Tibial artery (tissue), 4 donors: ENCODE measurements around the gene CRPPA.
"Not testable (repeated sequence)": the region's sequence is repeated elsewhere in the genome, so short reads cannot be mapped to it uniquely, and the experiment has no call there.

Source experiments
- DNase-seq, 2 donors: peaks; one replicate each; pipeline ENCODE4 v3.0.0-alpha.2; 2019
- H3K27ac ChIP-seq, 2 donors: fragments of 200-600 bp; sonication (generic) in 1 of 2; 1 replicate in 1 of 2; 2 replicates in 1 of 2; pipeline ENCODE4 v1.5.1; 2018 to 2019; ENCODE audit warnings: mild to moderate bottlenecking in 1 of 2
- H3K27me3 ChIP-seq, 2 donors: fragments of 200-600 bp; sonication (generic) in 1 of 2; one replicate each; pipeline versions ENCODE4 v1.5.1 to v1.6.0; 2016 to 2019
- H3K36me3 ChIP-seq, 3 donors: fragments of 200-600 bp; sonication (generic) in 2 of 3; one replicate each; pipeline ENCODE4 v1.5.1; 2016 to 2019; ENCODE audit warnings: mild to moderate bottlenecking in 2 of 3
- H3K4me1 ChIP-seq, 4 donors: fragments of 200-600 bp; sonication (generic) in 2 of 4; 1 replicate in 3 of 4; 2 replicates in 1 of 4; pipeline ENCODE4 v1.5.1; 2016 to 2019
- H3K4me3 ChIP-seq, 2 donors: fragments of 200-600 bp; sonication (generic) in 1 of 2; 1 replicate in 1 of 2; 2 replicates in 1 of 2; pipeline ENCODE4 v1.5.1; 2018 to 2019; ENCODE audit warnings: mild to moderate bottlenecking in 2 of 2
- H3K9me3 ChIP-seq, 3 donors: fragments of 200-600 bp; sonication (generic) in 1 of 3; one replicate each; pipeline ENCODE4 v1.5.1; 2016 to 2019
- intact Hi-C: fragments of 100-400 bp; cut with DNase I; formaldehyde crosslinking; loops from one replicate; pipeline ENCODE4 v1.15.0; 2023; ENCODE audit warnings: low total_unique reads
- TF ChIP-seq, protein P1 (sequence below), 2 experiments: fragments of 200-600 bp in 1 of 2; fragments of 450-650 bp in 1 of 2; IDR thresholded peaks; one replicate each; pipeline ENCODE4 v1.5.1; 2017 to 2019; ENCODE audit warnings: antibody characterized with exemption in 2 of 2, mild to moderate bottlenecking in 1 of 2, moderate library complexity in 1 of 2

Gene CRPPA

DNA sequence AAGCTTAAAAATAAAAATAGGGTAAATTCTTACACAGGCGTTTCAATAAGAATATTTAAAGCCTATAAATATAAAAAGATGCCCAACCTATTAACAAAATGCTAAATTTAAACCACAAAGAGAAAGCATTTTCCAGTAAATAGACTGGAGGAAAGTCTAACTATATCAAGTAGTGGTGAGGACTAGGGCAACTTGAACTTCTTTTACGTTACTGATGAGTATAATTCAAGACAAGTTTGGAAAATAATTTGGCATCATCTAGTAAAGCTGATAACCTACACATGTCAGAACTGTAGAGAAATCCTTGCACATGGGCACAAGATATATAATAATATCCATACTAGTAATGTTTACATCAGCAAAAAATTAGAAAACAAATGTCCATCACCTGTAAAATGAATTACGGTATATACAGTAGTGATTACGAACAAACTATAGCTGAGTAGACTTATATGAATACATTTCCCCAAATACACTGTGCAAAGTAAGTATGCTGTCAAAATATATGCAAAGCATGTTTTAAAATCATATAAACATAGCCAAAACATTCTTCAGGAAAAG is 27.4 kb downstream of the CRPPA start:
- no peak for DNase-seq
- H3K4me1 ChIP-seq, result no peaks in the 10 kb centered on the region
- peaks cover 0 to 20% (median 0%) of the 10 kb centered on the region in 3 donors for H3K9me3 ChIP-seq
- no peaks in the 10 kb centered on the region for H3K36me3 ChIP-seq
- intact Hi-C loops, result no loop called here
- H3K4me3 ChIP-seq, result no peak overlapping the region
- no peaks in the 10 kb centered on the region for H3K27me3 ChIP-seq
- TF ChIP-seq, protein P1, sequence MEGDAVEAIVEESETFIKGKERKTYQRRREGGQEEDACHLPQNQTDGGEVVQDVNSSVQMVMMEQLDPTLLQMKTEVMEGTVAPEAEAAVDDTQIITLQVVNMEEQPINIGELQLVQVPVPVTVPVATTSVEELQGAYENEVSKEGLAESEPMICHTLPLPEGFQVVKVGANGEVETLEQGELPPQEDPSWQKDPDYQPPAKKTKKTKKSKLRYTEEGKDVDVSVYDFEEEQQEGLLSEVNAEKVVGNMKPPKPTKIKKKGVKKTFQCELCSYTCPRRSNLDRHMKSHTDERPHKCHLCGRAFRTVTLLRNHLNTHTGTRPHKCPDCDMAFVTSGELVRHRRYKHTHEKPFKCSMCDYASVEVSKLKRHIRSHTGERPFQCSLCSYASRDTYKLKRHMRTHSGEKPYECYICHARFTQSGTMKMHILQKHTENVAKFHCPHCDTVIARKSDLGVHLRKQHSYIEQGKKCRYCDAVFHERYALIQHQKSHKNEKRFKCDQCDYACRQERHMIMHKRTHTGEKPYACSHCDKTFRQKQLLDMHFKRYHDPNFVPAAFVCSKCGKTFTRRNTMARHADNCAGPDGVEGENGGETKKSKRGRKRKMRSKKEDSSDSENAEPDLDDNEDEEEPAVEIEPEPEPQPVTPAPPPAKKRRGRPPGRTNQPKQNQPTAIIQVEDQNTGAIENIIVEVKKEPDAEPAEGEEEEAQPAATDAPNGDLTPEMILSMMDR (IDR thresholded peaks at IDR 0.05), result no peak
- H3K27ac ChIP-seq, result no peak overlapping the region

DNA sequence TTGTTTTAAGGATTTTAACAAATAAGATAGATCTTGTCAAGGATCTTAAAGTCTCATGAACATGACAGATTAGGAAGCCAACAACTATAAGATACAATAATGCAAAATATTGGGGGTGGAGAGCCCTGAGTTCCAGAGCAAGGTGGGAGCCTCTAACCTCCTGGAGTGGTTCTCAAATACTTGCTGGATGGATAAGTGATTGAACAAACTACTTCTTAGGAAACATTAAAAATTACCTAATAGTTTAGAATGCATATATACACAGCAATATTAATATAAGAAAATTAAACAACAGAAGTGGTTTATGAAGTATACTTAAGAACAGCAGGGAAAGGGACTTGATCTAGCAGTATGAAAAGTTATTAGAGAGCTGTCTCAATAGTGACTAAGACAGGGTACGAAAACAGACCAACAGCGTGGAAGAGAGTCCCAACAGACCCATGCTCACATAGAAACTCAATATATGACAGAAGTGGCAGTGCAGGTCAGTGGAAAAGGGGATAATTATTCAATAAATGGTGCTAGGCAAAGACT is 28.3 kb downstream of the CRPPA start:
- no peak overlapping the region for H3K4me3 ChIP-seq
- no peak for DNase-seq
- no peaks in the 10 kb centered on the region for H3K36me3 ChIP-seq
- H3K27me3 ChIP-seq, result no peaks in the 10 kb centered on the region
- intact Hi-C loops, result no loop called here
- H3K9me3 ChIP-seq, result peaks cover 0 to 28% (median 0%) of the 10 kb centered on the region in 3 donors
- TF ChIP-seq, protein P1 (IDR thresholded peaks at IDR 0.05), result no peak
- no peak overlapping the region for H3K27ac ChIP-seq
- H3K4me1 ChIP-seq, result no peaks in the 10 kb centered on the region

DNA sequence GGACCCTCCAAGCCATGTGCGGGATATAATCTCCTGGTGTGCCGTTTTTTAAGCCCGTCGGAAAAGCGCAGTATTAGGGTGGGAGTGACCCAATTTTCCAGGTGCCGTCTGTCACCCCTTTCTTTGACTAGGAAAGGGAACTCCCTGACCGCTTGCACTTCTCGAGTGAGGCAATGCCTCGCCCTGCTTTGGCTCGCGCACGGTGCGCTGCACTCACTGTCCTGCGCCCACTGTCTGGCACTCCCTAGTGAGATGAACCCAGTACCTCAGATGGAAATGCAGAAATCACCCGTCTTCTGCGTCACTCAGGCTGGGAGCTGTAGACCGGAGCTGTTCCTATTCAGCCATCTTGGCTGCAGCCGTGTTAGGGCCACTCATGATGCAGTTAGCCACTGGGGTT is 37.6 kb downstream of the CRPPA start:
- intact Hi-C loops, H3K4me3 ChIP-seq, H3K27me3 ChIP-seq, DNase-seq, H3K36me3 ChIP-seq, H3K27ac ChIP-seq, H3K4me1 ChIP-seq: not testable (repeated sequence)
- peaks cover 0 to 12% (median 0%) of the 10 kb centered on the region in 3 donors for H3K9me3 ChIP-seq

DNA sequence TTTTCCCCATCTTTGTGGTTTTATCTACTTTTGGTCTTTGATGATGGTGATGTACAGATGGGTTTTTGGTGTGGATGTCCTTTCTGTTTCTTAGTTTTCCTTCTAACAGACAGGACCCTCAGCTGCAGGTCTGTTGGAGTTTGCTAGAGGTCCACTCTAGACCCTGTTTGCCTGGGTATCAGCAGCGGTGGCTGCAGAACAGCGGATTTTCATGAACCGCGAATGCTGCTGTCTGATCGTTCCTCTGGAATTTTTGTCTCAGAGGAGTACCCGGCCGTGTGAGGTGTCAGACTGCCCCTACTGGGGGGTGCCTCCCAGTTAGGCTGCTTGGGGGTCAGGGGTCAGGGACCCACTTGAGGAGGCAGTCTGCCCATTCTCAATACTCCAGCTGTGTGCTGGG is 38.2 kb downstream of the CRPPA start:
- H3K27me3 ChIP-seq, H3K9me3 ChIP-seq, DNase-seq, H3K36me3 ChIP-seq, intact Hi-C loops, H3K4me3 ChIP-seq, H3K27ac ChIP-seq, H3K4me1 ChIP-seq: not testable (repeated sequence)
